K562 (cell line): ENCODE measurements around the gene CCDC194. TPM values are rescaled to one million over a fixed set of nuclear protein-coding genes. Genes with fewer than 3 reads are reported as not detected.

Experiments used
- CBFA2T2 ChIP-seq: fragments of 450-650 bp; conservative IDR thresholded peaks from 2 replicates; pipeline ENCODE4 v1.6.1; 2017; ENCODE audit warnings: mild to moderate bottlenecking
- EGR1 ChIP-seq: fragments of 450-650 bp; conservative IDR thresholded peaks from 2 replicates; pipeline ENCODE4 v1.6.1; 2017; ENCODE audit warnings: mild to moderate bottlenecking
- GATA2 ChIP-seq: sonication (generic); formaldehyde crosslinking; IDR thresholded peaks from 2 replicates; pipeline ENCODE4 v1.4.0; 2020; ENCODE audit warnings: mild to moderate bottlenecking, missing genetic modification reagents
- RBFOX2 ChIP-seq: fragments of 200-400 bp; formaldehyde crosslinking; IDR thresholded peaks from 2 replicates; pipeline ENCODE4 v1.6.1; 2017; ENCODE audit warnings: low read depth, mild to moderate bottlenecking, low read length, moderate library complexity
- TEAD4 ChIP-seq, 2 experiments: sonication (generic) in 1 of 2; formaldehyde crosslinking in 1 of 2; IDR thresholded peaks; 2 replicates each; pipeline versions ENCODE4 v1.6.1 to v1.8.0; 2012 to 2022; ENCODE audit warnings: borderline replicate concordance in 1 of 2, inconsistent platforms in 1 of 2, low read length in 1 of 2, mild to moderate bottlenecking in 1 of 2, missing genetic modification reagents in 1 of 2
- polyA plus RNA-seq, 8 experiments: library from polyadenylated mRNA; depleted of rRNA in 4 of 8; stranded (reverse) in 5 of 8; unstranded in 3 of 8; fragments of >200 nt; fragmentation: Nextera tagmentation in 2 of 8; fragmentation: Illumina TruSeq in 1 of 8; extraction: Ambion mirVana in 2 of 8; extraction: Trizol in 1 of 8; gene quantifications; 2 replicates each; pipeline versions ENCODE4 v1.2.1 to v1.2.3, GENCODE V29; 2011 to 2014; ENCODE audit warnings: inconsistent platforms in 1 of 8, missing spikeins in 1 of 8
- total RNA-seq, 7 experiments: library from RNA; depleted of rRNA in 6 of 7; stranded (reverse); fragments of >200 nt in 6 of 7; fragmentation: Illumina TruSeq in 2 of 7; extraction: Trizol in 2 of 7; gene quantifications; 2 replicates each; pipeline versions ENCODE4 v1.2.1 to v1.2.3, GENCODE V29; 2011 to 2021; ENCODE audit warnings: low replicate concordance in 1 of 7
- TF ChIP-seq, protein P1 (sequence below): fragments of 250-450 bp; sonication (Bioruptor Pico); IDR thresholded peaks from 2 replicates; pipeline ENCODE4 v1.4.0; 2020; ENCODE audit warnings: mild to moderate bottlenecking, moderate library complexity
- TF ChIP-seq, protein P2 (sequence below): sonication (generic); formaldehyde crosslinking; IDR thresholded peaks from 2 replicates; pipeline ENCODE4 v1.8.0; 2022; ENCODE audit warnings: missing genetic modification reagents, mild to moderate bottlenecking, moderate library complexity, borderline replicate concordance

CCDC194 gene
- total and polyA plus RNA-seq, 9 of the 15 experiments (the other 6 are each of a cell fraction or from before 2014, with no cell fraction given), result 0.13 to 1.3 (median 0.39) TPM; not detected in 3

DNA sequence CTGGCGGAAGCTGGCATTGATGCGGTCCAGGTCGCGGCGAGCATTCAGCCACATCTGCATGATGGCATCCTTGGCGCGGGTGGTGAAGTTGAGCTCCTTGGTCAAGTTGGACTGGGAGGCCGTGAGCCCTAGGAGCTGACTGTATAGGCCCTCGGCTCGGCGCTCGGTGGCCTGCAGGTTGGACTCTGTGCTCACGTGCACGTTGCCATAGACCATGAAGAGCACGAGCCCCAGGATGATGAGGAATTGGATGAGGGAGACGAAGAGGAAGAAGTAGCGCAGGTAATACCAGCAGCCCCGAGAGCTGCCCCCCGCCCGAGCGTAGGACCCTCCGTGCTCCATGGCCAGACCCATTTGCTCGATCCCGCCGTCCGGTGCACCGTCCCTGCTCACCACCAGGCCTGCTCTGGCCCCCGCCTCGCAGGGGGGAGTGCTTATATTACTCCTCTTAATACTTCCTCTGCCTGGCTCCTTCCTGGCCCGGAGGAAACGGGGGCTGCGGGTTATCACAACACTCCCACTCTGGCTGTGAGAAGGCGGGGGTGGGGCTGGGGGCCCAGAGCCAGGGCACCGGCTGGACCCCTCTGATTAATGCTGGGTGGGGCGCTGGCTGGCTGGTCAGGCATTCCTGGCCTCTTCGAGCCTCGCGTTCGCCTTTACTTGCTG is 16.9 kb downstream of the CCDC194 start, which contains the start of gene PLVAP (continued):
- TF ChIP-seq, protein P1, sequence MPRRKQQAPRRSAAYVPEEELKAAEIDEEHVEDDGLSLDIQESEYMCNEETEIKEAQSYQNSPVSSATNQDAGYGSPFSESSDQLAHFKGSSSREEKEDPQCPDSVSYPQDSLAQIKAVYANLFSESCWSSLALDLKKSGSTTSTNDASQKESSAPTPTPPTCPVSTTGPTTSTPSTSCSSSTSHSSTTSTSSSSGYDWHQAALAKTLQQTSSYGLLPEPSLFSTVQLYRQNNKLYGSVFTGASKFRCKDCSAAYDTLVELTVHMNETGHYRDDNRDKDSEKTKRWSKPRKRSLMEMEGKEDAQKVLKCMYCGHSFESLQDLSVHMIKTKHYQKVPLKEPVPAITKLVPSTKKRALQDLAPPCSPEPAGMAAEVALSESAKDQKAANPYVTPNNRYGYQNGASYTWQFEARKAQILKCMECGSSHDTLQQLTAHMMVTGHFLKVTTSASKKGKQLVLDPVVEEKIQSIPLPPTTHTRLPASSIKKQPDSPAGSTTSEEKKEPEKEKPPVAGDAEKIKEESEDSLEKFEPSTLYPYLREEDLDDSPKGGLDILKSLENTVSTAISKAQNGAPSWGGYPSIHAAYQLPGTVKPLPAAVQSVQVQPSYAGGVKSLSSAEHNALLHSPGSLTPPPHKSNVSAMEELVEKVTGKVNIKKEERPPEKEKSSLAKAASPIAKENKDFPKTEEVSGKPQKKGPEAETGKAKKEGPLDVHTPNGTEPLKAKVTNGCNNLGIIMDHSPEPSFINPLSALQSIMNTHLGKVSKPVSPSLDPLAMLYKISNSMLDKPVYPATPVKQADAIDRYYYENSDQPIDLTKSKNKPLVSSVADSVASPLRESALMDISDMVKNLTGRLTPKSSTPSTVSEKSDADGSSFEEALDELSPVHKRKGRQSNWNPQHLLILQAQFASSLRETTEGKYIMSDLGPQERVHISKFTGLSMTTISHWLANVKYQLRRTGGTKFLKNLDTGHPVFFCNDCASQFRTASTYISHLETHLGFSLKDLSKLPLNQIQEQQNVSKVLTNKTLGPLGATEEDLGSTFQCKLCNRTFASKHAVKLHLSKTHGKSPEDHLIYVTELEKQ (CRISPR knock-in tag), result no peak
- TF ChIP-seq GATA2, result peak; percentile 30; the same call in 1 of the 2 replicates
- TF ChIP-seq, protein P2, sequence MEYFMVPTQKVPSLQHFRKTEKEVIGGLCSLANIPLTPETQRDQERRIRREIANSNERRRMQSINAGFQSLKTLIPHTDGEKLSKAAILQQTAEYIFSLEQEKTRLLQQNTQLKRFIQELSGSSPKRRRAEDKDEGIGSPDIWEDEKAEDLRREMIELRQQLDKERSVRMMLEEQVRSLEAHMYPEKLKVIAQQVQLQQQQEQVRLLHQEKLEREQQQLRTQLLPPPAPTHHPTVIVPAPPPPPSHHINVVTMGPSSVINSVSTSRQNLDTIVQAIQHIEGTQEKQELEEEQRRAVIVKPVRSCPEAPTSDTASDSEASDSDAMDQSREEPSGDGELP (CRISPR knock-in tag), result peak; percentile 64
- peak; percentile 42; the same call in 1 of the 2 replicates for TF ChIP-seq RBFOX2
- TF ChIP-seq EGR1, result peak; percentile 87
- peak; percentile 53 for TF ChIP-seq TEAD4 (IDR thresholded peaks at IDR 0.05; ENCODE audit: low read length)
- TF ChIP-seq TEAD4 (CRISPR knock-in tag; IDR thresholded peaks at IDR 0.05; ENCODE audit: borderline replicate concordance), result no peak
- TF ChIP-seq CBFA2T2, result peak; percentile 61
